Gastroesophageal sphincter (tissue), 3 donors: ENCODE results near the gene LONP2.

Experiments
- CTCF ChIP-seq, 4 experiments: fragments of 200-600 bp in 2 of 4; fragments of 450-650 bp in 2 of 4; sonication (generic) in 1 of 4; IDR thresholded peaks; one replicate each; pipeline ENCODE4 v1.5.1; 2017 to 2019; ENCODE audit warnings: antibody characterized with exemption in 4 of 4, mild to moderate bottlenecking in 2 of 4, moderate library complexity in 2 of 4
- EP300 ChIP-seq: sonication (generic); formaldehyde crosslinking; IDR thresholded peaks from one replicate; pipeline ENCODE4 v1.6.1; 2017; ENCODE audit warnings: antibody characterized with exemption, mild to moderate bottlenecking
- POLR2A ChIP-seq, 2 donors: fragments of 450-650 bp; IDR thresholded peaks; one replicate each; pipeline ENCODE4 v1.6.1; 2017; ENCODE audit warnings: antibody characterized with exemption in 2 of 2, mild to moderate bottlenecking in 2 of 2, moderate library complexity in 1 of 2
- POLR2AphosphoS5 ChIP-seq: sonication (generic); formaldehyde crosslinking; IDR thresholded peaks from one replicate; pipeline ENCODE4 v1.6.1; 2017; ENCODE audit warnings: antibody characterized with exemption

GRCh38 chr16:48291303-48291702, 47.2 kb downstream of the LONP2 start:
- no peak for TF ChIP-seq CTCF (IDR thresholded peaks at IDR 0.05)
- no peak for TF ChIP-seq POLR2AphosphoS5
- no peak for TF ChIP-seq EP300
- TF ChIP-seq POLR2A (IDR thresholded peaks at IDR 0.05): no peak
